PC-3 (cell line): ENCODE measurements around the gene DOLK. TPM values are rescaled to one million over a fixed set of nuclear protein-coding genes. Genes with fewer than 3 reads are reported as not detected.
A peak's percentile ranks its signal among the peaks of the same experiment; 100 is the strongest.

ENCODE experiments used
- ATAC-seq: fragments of 200-7000 bp; cut with Tn5 transposase; 2 replicates; pipeline ENCODE4 v1.9.1; 2020; ENCODE audit warnings: mild to moderate bottlenecking, moderate library complexity
- BruUV-seq: library from RNA; stranded (reverse); fragments of 400-500 nt; replicated peaks from 2 replicates; lab custom pipeline; 2021; lab: Mats Ljungman, UMichigan
- CTCF ChIA-PET: fragments of 300-600 bp; sonication (Branson Sonifier 250); formaldehyde crosslinking; loops from one replicate; lab custom pipeline; 2022; ENCODE audit warnings: antibody characterized with exemption; lab: Charles Lee
- POLR2A ChIA-PET: fragments of 300-600 bp; sonication (Branson Sonifier 250); formaldehyde crosslinking; loops from one replicate; lab custom pipeline; 2022; ENCODE audit warnings: antibody characterized with exemption; ENCODE audit not compliant: unreplicated experiment; lab: Charles Lee
- DNase-seq: peaks from one replicate; pipeline ENCODE4 v3.0.0-alpha.2; 2015
- H2AFZ ChIP-seq: fragments of 300-600 bp; sonication (generic); 2 replicates; pipeline ENCODE4 v1.6.0; 2016; ENCODE audit warnings: antibody characterized with exemption, low read length
- H3F3A ChIP-seq: fragments of 300-600 bp; sonication (generic); one replicate; pipeline ENCODE4 v1.6.0; 2017; ENCODE audit warnings: antibody characterized with exemption, low read length, control low read depth, mild to moderate bottlenecking; ENCODE audit not compliant: unreplicated experiment
- H3K27ac ChIP-seq: fragments of 300-600 bp; sonication (generic); 2 replicates; pipeline ENCODE4 v1.5.1; 2016; ENCODE audit warnings: mild to moderate bottlenecking, low read length
- H3K27me3 ChIP-seq: fragments of 300-600 bp; sonication (generic); 2 replicates; pipeline ENCODE4 v1.6.1; 2016; ENCODE audit warnings: low read length, mixed read lengths
- H3K36me3 ChIP-seq: fragments of 300-600 bp; sonication (generic); 2 replicates; pipeline ENCODE4 v1.6.1; 2016; ENCODE audit warnings: low read depth, mixed run types, low read length, mixed read lengths
- H3K4me1 ChIP-seq: fragments of 300-600 bp; sonication (generic); 2 replicates; pipeline ENCODE4 v1.5.1; 2016; ENCODE audit warnings: low read length; ENCODE audit not compliant: insufficient read depth
- H3K4me2 ChIP-seq: fragments of 300-600 bp; sonication (generic); 2 replicates; pipeline ENCODE4 v1.6.0; 2016; ENCODE audit warnings: low read length
- H3K4me3 ChIP-seq: fragments of 300-600 bp; sonication (generic); 2 replicates; pipeline ENCODE4 v1.5.1; 2016; ENCODE audit warnings: mild to moderate bottlenecking, low read length, mixed read lengths
- H3K79me2 ChIP-seq: fragments of 300-600 bp; sonication (generic); 2 replicates; pipeline ENCODE4 v1.6.1; 2017; ENCODE audit warnings: low read length, mixed read lengths
- H3K9ac ChIP-seq: fragments of 300-600 bp; sonication (generic); 2 replicates; pipeline ENCODE4 v1.6.0; 2016; ENCODE audit warnings: mild to moderate bottlenecking, low read length
- H3K9me2 ChIP-seq: fragments of 300-600 bp; sonication (generic); replicated peaks from 2 replicates; pipeline ENCODE4 v1.6.1; 2016; ENCODE audit warnings: mixed run types, low read length, mixed read lengths
- H3K9me3 ChIP-seq: fragments of 300-600 bp; sonication (generic); 2 replicates; pipeline ENCODE4 v1.6.1; 2016; ENCODE audit warnings: low read length, mixed read lengths
- H4K20me1 ChIP-seq: fragments of 300-600 bp; sonication (generic); 2 replicates; pipeline ENCODE4 v1.6.1; 2016; ENCODE audit warnings: low read length, mixed read lengths
- EZH2 ChIP-seq: fragments of 300-600 bp; sonication (generic); IDR thresholded peaks from one replicate; pipeline ENCODE4 v1.6.1; 2017; ENCODE audit warnings: antibody characterized with exemption, mild to moderate bottlenecking, low read length; ENCODE audit not compliant: unreplicated experiment
- EZH2phosphoT487 ChIP-seq: fragments of 300-600 bp; sonication (generic); IDR thresholded peaks from 2 replicates; pipeline ENCODE4 v1.6.1; 2018; ENCODE audit warnings: mild to moderate bottlenecking, antibody characterized with exemption, low read length, borderline replicate concordance
- intact Hi-C: fragments of 100-400 bp; cut with micrococcal nuclease; formaldehyde crosslinking; loops from 2 replicates; pipeline ENCODE4 v1.9.0; 2023
- total RNA-seq: library from RNA; depleted of rRNA; stranded (reverse); fragments of >200 nt; gene quantifications from 2 replicates; pipeline ENCODE4 v1.2.3, GENCODE V29; 2014
- TF ChIP-seq, protein P1 (sequence below): fragments of 300-600 bp; sonication (generic); conservative IDR thresholded peaks from 2 replicates; pipeline ENCODE4 v1.5.1; 2017; ENCODE audit warnings: antibody characterized with exemption, low read depth, mild to moderate bottlenecking, low read length

DOLK gene
- total RNA-seq, 1 experiment from 2014 or later, result 17.9 TPM

DNA sequence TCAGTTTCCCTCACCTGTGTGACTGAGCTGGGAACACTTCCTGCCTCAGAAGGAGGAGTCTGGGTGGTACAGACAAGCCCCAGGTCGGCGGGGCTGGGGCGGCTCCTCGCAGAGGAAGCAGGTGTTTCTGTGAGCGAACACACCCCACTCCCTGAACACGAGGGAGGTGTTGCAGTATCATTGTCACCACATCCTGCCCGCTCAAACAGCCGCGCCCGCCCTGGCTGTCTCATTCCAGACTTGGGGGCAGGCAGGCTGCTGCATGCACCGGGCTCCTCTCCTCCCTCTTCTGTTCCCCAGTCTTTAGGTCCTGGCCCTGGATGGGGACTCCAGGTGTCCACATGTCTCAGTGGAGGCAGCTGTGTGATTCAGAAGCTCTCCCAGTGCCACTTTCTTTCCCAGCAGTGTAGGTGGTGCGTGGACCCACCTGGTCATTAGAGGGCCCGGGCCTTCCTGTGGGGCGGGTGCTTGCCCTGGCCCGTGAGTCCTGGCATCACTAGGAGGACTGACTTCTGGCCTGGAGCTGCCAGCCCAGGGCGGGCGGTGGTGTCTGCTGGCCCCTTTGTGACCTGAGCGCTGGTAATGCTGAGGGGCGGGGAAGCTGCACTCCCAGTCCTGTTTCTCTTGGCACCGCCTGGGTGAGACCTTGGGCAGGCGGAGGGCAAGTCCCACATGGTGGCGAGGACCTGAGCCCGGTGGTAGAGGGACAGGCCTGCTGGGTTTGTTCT is 44.9 kb downstream of the DOLK start:
- CTCF ChIA-PET, result no interaction called here
- Histone ChIP-seq H3K4me1 (peaks cover 34% of the 10 kb centered on the region), H2AFZ (no peak overlapping the region), H4K20me1 (no peaks in the 10 kb centered on the region), H3K9me3 (no peaks in the 10 kb centered on the region), H3K9ac (0 out of 2 replicates have a peak overlapping the region, but pooled peaks have one; percentile 17), H3K27me3 (no peaks in the 10 kb centered on the region), H3K36me3 (peaks cover 13% of the 10 kb centered on the region), H3K79me2 (peaks cover 25% of the 10 kb centered on the region; the same call in 1 of the 2 replicates), H3F3A (no peaks in the 10 kb centered on the region), H3K4me3 (no peak overlapping the region), H3K4me2 (peak overlapping the region; percentile 14), H3K9me2 (no peaks in the 10 kb centered on the region), H3K27ac (peak overlapping the region; percentile 69)
- DNase-seq (peak; percentile 64), ATAC-seq (peak; percentile 67)
- intact Hi-C loops, result no loop called here
- BruUV-seq, result TSS peak; percentile 73
- POLR2A ChIA-PET, result no interaction called here
- no peak for TF ChIP-seq EZH2phosphoT487
- TF ChIP-seq, protein P1, sequence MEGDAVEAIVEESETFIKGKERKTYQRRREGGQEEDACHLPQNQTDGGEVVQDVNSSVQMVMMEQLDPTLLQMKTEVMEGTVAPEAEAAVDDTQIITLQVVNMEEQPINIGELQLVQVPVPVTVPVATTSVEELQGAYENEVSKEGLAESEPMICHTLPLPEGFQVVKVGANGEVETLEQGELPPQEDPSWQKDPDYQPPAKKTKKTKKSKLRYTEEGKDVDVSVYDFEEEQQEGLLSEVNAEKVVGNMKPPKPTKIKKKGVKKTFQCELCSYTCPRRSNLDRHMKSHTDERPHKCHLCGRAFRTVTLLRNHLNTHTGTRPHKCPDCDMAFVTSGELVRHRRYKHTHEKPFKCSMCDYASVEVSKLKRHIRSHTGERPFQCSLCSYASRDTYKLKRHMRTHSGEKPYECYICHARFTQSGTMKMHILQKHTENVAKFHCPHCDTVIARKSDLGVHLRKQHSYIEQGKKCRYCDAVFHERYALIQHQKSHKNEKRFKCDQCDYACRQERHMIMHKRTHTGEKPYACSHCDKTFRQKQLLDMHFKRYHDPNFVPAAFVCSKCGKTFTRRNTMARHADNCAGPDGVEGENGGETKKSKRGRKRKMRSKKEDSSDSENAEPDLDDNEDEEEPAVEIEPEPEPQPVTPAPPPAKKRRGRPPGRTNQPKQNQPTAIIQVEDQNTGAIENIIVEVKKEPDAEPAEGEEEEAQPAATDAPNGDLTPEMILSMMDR, result no peak
- TF ChIP-seq EZH2, result no peak

DNA sequence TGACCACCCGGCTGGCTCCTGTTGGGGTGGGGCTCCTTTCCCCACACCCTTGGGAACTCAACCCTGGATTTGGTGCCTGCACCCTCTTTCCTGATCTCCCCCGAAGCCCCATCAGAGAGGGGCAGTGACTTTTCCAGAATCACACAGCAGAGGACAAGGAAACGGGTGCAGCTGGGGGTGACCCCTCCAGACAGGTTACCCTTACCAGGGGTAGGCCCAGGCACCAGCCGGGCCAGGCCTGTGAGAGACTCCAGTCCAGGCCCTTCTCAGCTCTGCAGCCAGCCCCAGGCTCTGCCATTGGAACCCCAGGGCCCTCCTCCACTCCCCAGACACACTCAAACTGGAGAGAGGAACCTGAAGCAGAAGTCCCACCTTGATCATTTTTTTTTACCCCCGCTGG is 45.6 kb downstream of the DOLK start:
- ChIA-PET CTCF (no interaction called here), POLR2A (interaction anchor here (0.7 kb wide), 1 partner anchor 11 kb away, joined by 4 read pairs; no protein-coding TSS in a partner anchor)
- Histone ChIP-seq H3F3A (no peaks in the 10 kb centered on the region), H3K9me3 (no peaks in the 10 kb centered on the region), H4K20me1 (no peaks in the 10 kb centered on the region), H3K4me2 (0 out of 2 replicates have a peak overlapping the region, but pooled peaks have one; percentile 12), H3K9me2 (no peaks in the 10 kb centered on the region), H3K27me3 (no peaks in the 10 kb centered on the region), H3K36me3 (peaks cover 7% of the 10 kb centered on the region), H3K9ac (no peak overlapping the region), H3K4me3 (no peak overlapping the region), H3K27ac (peak overlapping the region; percentile 69), H3K79me2 (peaks cover 23% of the 10 kb centered on the region; the same call in 1 of the 2 replicates), H3K4me1 (peaks cover 34% of the 10 kb centered on the region), H2AFZ (no peak overlapping the region)
- intact Hi-C loops, result no loop called here
- DNase-seq, result no peak
- ATAC-seq, result no peak
- TF ChIP-seq, protein P1, result no peak
- TF ChIP-seq EZH2phosphoT487 (no peak), EZH2 (no peak)
- no TSS peak for BruUV-seq

DNA sequence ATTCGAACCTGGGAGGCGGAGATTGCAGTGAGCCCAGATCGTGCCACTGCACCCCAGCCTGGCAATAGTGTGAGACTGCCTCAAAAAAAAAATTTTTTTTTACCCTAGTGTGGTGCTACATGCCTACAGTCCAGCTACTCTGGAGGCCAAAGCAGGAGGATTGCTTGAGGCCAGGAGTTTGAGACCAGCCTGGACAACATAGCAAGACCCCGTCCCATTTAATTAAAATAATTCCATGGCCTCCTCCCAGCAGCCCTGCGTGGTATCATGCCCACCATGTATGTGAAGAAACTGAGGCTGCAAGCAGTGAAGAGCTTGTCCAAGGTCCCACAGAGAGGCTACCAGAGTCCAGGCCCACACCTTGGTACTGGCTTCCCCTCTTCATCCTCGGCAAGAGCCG is 46.0 kb downstream of the DOLK start:
- DNase-seq (no peak), ATAC-seq (no peak)
- intact Hi-C loops, result no loop called here
- Histone ChIP-seq H3K4me2 (no peak overlapping the region), H3K9me3 (no peaks in the 10 kb centered on the region), H3K36me3 (peaks cover 7% of the 10 kb centered on the region), H3K4me1 (peaks cover 34% of the 10 kb centered on the region), H4K20me1 (no peaks in the 10 kb centered on the region), H3F3A (no peaks in the 10 kb centered on the region), H3K4me3 (no peak overlapping the region), H3K27ac (no peak overlapping the region; the same call in 1 of the 2 replicates), H2AFZ (no peak overlapping the region), H3K79me2 (peaks cover 19% of the 10 kb centered on the region; the same call in 1 of the 2 replicates), H3K27me3 (no peaks in the 10 kb centered on the region), H3K9me2 (no peaks in the 10 kb centered on the region), H3K9ac (no peak overlapping the region)
- ChIA-PET CTCF (no interaction called here), POLR2A (interaction anchor here (0.7 kb wide), 1 partner anchor 11 kb away, joined by 4 read pairs; no protein-coding TSS in a partner anchor)
- no peak for TF ChIP-seq EZH2phosphoT487
- TF ChIP-seq EZH2, result no peak
- TF ChIP-seq, protein P1, result no peak
- BruUV-seq, result no TSS peak
